Natural killer cell (primary cell): Measurements from ENCODE around the gene JOSD2. TPM values are rescaled to one million over a fixed set of nuclear protein-coding genes. Genes with fewer than 3 reads are reported as not detected.

Experiments
- ATAC-seq, 3 donors: fragments of 150-1000 bp in 2 of 3; fragments of 200-7000 bp in 1 of 3; cut with Tn5 transposase; 1 replicate in 1 of 3; 2 replicates in 2 of 3; pipeline ENCODE4 v1.10.0; 2021; ENCODE audit warnings: mild to moderate bottlenecking in 2 of 3, moderate library complexity in 2 of 3
- DNase-seq, 2 donors: peaks; one replicate each; pipeline versions ENCODE4 v3.0.0 to v3.0.0-alpha.2; 2013 to 2021; ENCODE audit warnings: mixed read lengths in 1 of 2
- H3K27ac ChIP-seq: one replicate; pipeline ENCODE4 v1.5.1; 2013; ENCODE audit warnings: mild to moderate bottlenecking, low read length
- H3K27me3 ChIP-seq: one replicate; pipeline ENCODE4 v1.6.1; 2013; ENCODE audit warnings: low read length; ENCODE audit not compliant: control insufficient read depth, insufficient read depth
- H3K36me3 ChIP-seq: one replicate; pipeline ENCODE4 v1.6.1; 2013; ENCODE audit warnings: low read length; ENCODE audit not compliant: control insufficient read depth, insufficient read depth
- H3K4me1 ChIP-seq: one replicate; pipeline ENCODE4 v1.6.1; 2013; ENCODE audit warnings: low read length; ENCODE audit not compliant: control insufficient read depth, insufficient read depth
- H3K4me3 ChIP-seq: one replicate; pipeline ENCODE4 v1.5.1; 2013; ENCODE audit warnings: low read length
- H3K9me3 ChIP-seq: one replicate; pipeline ENCODE4 v1.6.1; 2013; ENCODE audit warnings: low read length; ENCODE audit not compliant: control insufficient read depth, insufficient read depth
- H3K27ac Mint-ChIP-seq, 2 donors: one replicate each; pipeline ENCODE4 v1.8.0; 2022; ENCODE audit warnings: mild to moderate bottlenecking in 2 of 2, mixed read lengths in 2 of 2, moderate library complexity in 1 of 2
- H3K27me3 Mint-ChIP-seq, 2 donors: one replicate each; pipeline ENCODE4 v1.8.0; 2022; ENCODE audit warnings: low read depth in 2 of 2, mixed read lengths in 2 of 2
- H3K36me3 Mint-ChIP-seq: one replicate; pipeline ENCODE4 v1.8.0; 2022; ENCODE audit warnings: mixed read lengths
- H3K4me1 Mint-ChIP-seq, 2 donors: one replicate each; pipeline ENCODE4 v1.8.0; 2022; ENCODE audit warnings: mixed read lengths in 2 of 2
- H3K4me3 Mint-ChIP-seq: one replicate; pipeline ENCODE4 v1.8.0; 2022; ENCODE audit warnings: mild to moderate bottlenecking, moderate library complexity, mixed read lengths
- H3K9me3 Mint-ChIP-seq, 2 donors: one replicate each; pipeline ENCODE4 v1.8.0; 2022; ENCODE audit warnings: mixed read lengths in 2 of 2
- CTCF ChIP-seq: fragments of 200-600 bp; IDR thresholded peaks from one replicate; pipeline ENCODE4 v1.8.0; 2022; ENCODE audit warnings: antibody characterized with exemption
- WGBS: methylation state at CpG from one replicate; pipeline ENCODE4 v1.1.7; 2013; ENCODE audit warnings: missing lambda C conversion rate; ENCODE audit not compliant: insufficient coverage; 5-methylcytosine and 5-hydroxymethylcytosine counted together
- intact Hi-C: fragments of 100-400 bp; cut with micrococcal nuclease; formaldehyde crosslinking; loops from one replicate; pipeline ENCODE4 v1.14.2; 2022
- total RNA-seq, 4 donors: library from RNA; stranded (reverse); fragments of 120-200 nt in 1 of 4; gene quantifications; one replicate each; pipeline versions ENCODE4 v1.2.3 to v1.2.4, GENCODE V29; 2013 to 2022

JOSD2 gene
- total RNA-seq, 3 donors from 2014 or later (not counting 1 experiment from before 2014, with no cell fraction given), result 18.8 to 22.0 (median 20.3) TPM

- ATAC-seq, result no peak
- no peak overlapping the region for H3K4me3 Mint-ChIP-seq
- H3K27me3 ChIP-seq, result no peaks in the 10 kb centered on the region
- H3K4me1 ChIP-seq, result peaks cover 19% of the 10 kb centered on the region
- TF ChIP-seq CTCF, result no peak
- no peak for DNase-seq
- H3K9me3 ChIP-seq, result no peaks in the 10 kb centered on the region
- no peaks in the 10 kb centered on the region for H3K36me3 Mint-ChIP-seq
- 94% methylated on average over 8 of the region's 8 CpGs for WGBS
- H3K27ac Mint-ChIP-seq, result peak overlapping the region in 1 of 2 donors; percentile 83
- no peaks in the 10 kb centered on the region for H3K9me3 Mint-ChIP-seq
- no peak overlapping the region for H3K27ac ChIP-seq
- no peak overlapping the region for H3K4me3 ChIP-seq
- no peaks in the 10 kb centered on the region for H3K27me3 Mint-ChIP-seq
- H3K36me3 ChIP-seq, result no peaks in the 10 kb centered on the region
- intact Hi-C loops, result no loop called here
- peaks cover 19 to 34% of the 10 kb centered on the region in 2 donors for H3K4me1 Mint-ChIP-seq
Observed at GRCh38 chr19:50507376-50507775, 3.6 kb downstream of the JOSD2 start.

GRCh38 chr19:50506700-50507099, 4.3 kb downstream of the JOSD2 start:
- 91% methylated on average over 6 of the region's 10 CpGs for WGBS
- Mint-ChIP-seq H3K9me3 (no peaks in the 10 kb centered on the region), H3K27me3 (no peaks in the 10 kb centered on the region), H3K4me1 (peaks cover 15 to 32% of the 10 kb centered on the region in 2 donors), H3K36me3 (no peaks in the 10 kb centered on the region), H3K4me3 (no peak overlapping the region), H3K27ac (no peak overlapping the region)
- ATAC-seq (no peak), DNase-seq (no peak)
- Histone ChIP-seq H3K27ac (no peak overlapping the region), H3K36me3 (no peaks in the 10 kb centered on the region), H3K4me1 (peaks cover 14% of the 10 kb centered on the region), H3K9me3 (no peaks in the 10 kb centered on the region), H3K27me3 (no peaks in the 10 kb centered on the region), H3K4me3 (no peak overlapping the region)
- no peak for TF ChIP-seq CTCF
- intact Hi-C loops, result no loop called here

- intact Hi-C loops, result no loop called here
- TF ChIP-seq CTCF, result no peak
- H3K9me3 Mint-ChIP-seq, result no peaks in the 10 kb centered on the region
- Histone ChIP-seq H3K36me3 (no peaks in the 10 kb centered on the region), H3K4me3 (no peak overlapping the region), H3K27ac (no peak overlapping the region), H3K4me1 (peaks cover 10% of the 10 kb centered on the region), H3K9me3 (no peaks in the 10 kb centered on the region), H3K27me3 (no peaks in the 10 kb centered on the region)
- peaks cover 8 to 25% of the 10 kb centered on the region in 2 donors for H3K4me1 Mint-ChIP-seq
- WGBS, result 97% methylated on average over 30 of the region's 30 CpGs
- H3K27me3 Mint-ChIP-seq, result no peaks in the 10 kb centered on the region
- ATAC-seq (no peak), DNase-seq (no peak)
- H3K27ac Mint-ChIP-seq, result no peak overlapping the region
- H3K4me3 Mint-ChIP-seq, result no peak overlapping the region
- H3K36me3 Mint-ChIP-seq, result no peaks in the 10 kb centered on the region
Observed at GRCh38 chr19:50505856-50506611, 5.0 kb downstream of the JOSD2 start.
